ENCODE results near the gene TSGA10IP.

TSGA10IP gene

DNA sequence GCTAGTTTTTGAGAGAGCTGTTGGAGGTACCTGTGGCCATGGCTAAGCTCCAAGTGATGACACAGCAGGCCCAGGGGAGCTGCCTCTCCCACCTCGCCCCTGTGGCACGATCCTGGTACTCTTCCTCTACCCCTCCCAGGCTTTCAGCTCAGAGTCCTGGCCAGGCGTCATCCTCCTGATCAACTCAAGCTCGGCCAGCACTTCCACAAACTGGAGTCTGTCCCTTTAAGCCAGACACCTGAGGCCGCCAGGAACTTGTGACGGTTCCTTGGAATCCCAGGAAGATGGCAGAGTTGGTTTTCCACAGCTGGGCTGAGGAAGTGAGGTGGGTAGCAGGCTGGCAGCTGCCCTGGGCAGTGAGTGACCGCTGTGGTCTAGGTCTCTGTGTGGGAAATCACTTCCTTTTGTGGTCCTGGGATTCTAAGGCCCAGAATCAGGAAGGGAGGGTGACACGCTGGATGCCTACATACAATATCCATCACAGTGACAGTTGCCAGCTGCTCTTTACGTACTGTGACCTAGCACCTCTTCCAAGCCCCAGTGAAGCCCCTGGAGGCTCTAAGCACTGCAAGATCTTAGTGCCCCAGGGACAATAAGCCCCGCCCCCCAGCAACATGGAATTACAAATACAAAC lies 63.3 kb downstream of the TSGA10IP start:
- DNase-seq = no peak
